Raji (cell line): ENCODE data around the gene PSD4.

ENCODE experiments used
- POLR2A ChIP-seq: IDR thresholded peaks from 2 replicates; pipeline ENCODE4 v1.6.1; 2011; ENCODE audit warnings: low read depth, low read length, control low read depth; ENCODE audit not compliant: insufficient read depth

The PSD4 gene

GRCh38 chr2:113182471-113183260, 8.9 kb downstream of the PSD4 start:
- no peak for TF ChIP-seq POLR2A

GRCh38 chr2:113183264-113183663, 9.5 kb downstream of the PSD4 start:
- TF ChIP-seq POLR2A = no peak

GRCh38 chr2:113183703-113184102, 9.9 kb downstream of the PSD4 start:
- TF ChIP-seq POLR2A = no peak

- TF ChIP-seq POLR2A = no peak
Observed at GRCh38 chr2:113184531-113185230, 10.9 kb downstream of the PSD4 start.

- TF ChIP-seq POLR2A = no peak
Observed at GRCh38 chr2:113185664-113186432, 12.1 kb downstream of the PSD4 start.

GRCh38 chr2:113186433-113186796, 12.6 kb downstream of the PSD4 start:
- no peak for TF ChIP-seq POLR2A

GRCh38 chr2:113187771-113188170, 14.0 kb downstream of the PSD4 start:
- no peak for TF ChIP-seq POLR2A

GRCh38 chr2:113190871-113191270, 17.1 kb downstream of the PSD4 start:
- no peak for TF ChIP-seq POLR2A

- TF ChIP-seq POLR2A = no peak
Observed at GRCh38 chr2:113192459-113193100, 18.8 kb downstream of the PSD4 start.

GRCh38 chr2:113195923-113196501, 22.2 kb downstream of the PSD4 start:
- TF ChIP-seq POLR2A = no peak

- no peak for TF ChIP-seq POLR2A
Observed at GRCh38 chr2:113196839-113197238, 23.1 kb downstream of the PSD4 start.

- TF ChIP-seq POLR2A = no peak
Observed at GRCh38 chr2:113197347-113198047, 23.7 kb downstream of the PSD4 start.

- no peak for TF ChIP-seq POLR2A
Observed at GRCh38 chr2:113198048-113198789, 24.4 kb downstream of the PSD4 start.
